NCI-H2227 treated with DMSO at 0.1 percent for 48 hours (cell line): ENCODE data around the gene CLNK.
"Not testable (repeated sequence)": the region's sequence is repeated elsewhere in the genome, so short reads cannot be mapped to it uniquely, and the experiment has no call there.

Experiments
- DNase-seq: peaks from one replicate; lab custom pipeline; 2025; lab: John Stamatoyannopoulos, UW

Gene CLNK

GRCh38 chr4:10659251-10659650 lies 25.3 kb downstream of the CLNK start:
- no peak for DNase-seq

- DNase-seq = no peak
Measured at GRCh38 chr4:10656988-10657387, 27.6 kb downstream of the CLNK start.

GRCh38 chr4:10656420-10656819 lies 28.1 kb downstream of the CLNK start:
- DNase-seq = no peak

GRCh38 chr4:10655968-10656367 lies 28.6 kb downstream of the CLNK start:
- DNase-seq = no peak

GRCh38 chr4:10648479-10648878 lies 36.1 kb downstream of the CLNK start:
- DNase-seq = no peak

GRCh38 chr4:10647846-10648245 lies 36.7 kb downstream of the CLNK start:
- no peak for DNase-seq

- DNase-seq = no peak
Measured at GRCh38 chr4:10643600-10644425, 40.8 kb downstream of the CLNK start.

- no peak for DNase-seq
Measured at GRCh38 chr4:10640561-10641201, 43.9 kb downstream of the CLNK start.

GRCh38 chr4:10639664-10640063 lies 44.9 kb downstream of the CLNK start:
- no peak for DNase-seq

GRCh38 chr4:10639100-10639499 lies 45.5 kb downstream of the CLNK start:
- DNase-seq = no peak

- DNase-seq = no peak
Measured at GRCh38 chr4:10635091-10635490, 49.5 kb downstream of the CLNK start.

GRCh38 chr4:10629394-10629793 lies 55.2 kb downstream of the CLNK start:
- DNase-seq = no peak

- DNase-seq = no peak
Measured at GRCh38 chr4:10625131-10625530, 59.4 kb downstream of the CLNK start.

GRCh38 chr4:10623862-10624261 lies 60.7 kb downstream of the CLNK start:
- DNase-seq = no peak

GRCh38 chr4:10623241-10623640 lies 61.3 kb downstream of the CLNK start:
- no peak for DNase-seq

GRCh38 chr4:10622728-10623127 lies 61.8 kb downstream of the CLNK start:
- DNase-seq = no peak

GRCh38 chr4:10620935-10621488 lies 63.6 kb downstream of the CLNK start:
- DNase-seq = no peak

- DNase-seq = no peak
Measured at GRCh38 chr4:10619855-10620254, 64.7 kb downstream of the CLNK start.

- peak; percentile 71 for DNase-seq
Measured at GRCh38 chr4:10619220-10619619, 65.3 kb downstream of the CLNK start.

- not testable (repeated sequence) for DNase-seq
Measured at GRCh38 chr4:10614926-10615325, 69.6 kb downstream of the CLNK start.

GRCh38 chr4:10613926-10614478 lies 70.6 kb downstream of the CLNK start:
- DNase-seq = no peak

- DNase-seq = no peak
Measured at GRCh38 chr4:10612476-10612875, 72.1 kb downstream of the CLNK start.

- DNase-seq = no peak
Measured at GRCh38 chr4:10611673-10612072, 72.9 kb downstream of the CLNK start.
